ENCODE measurements around the gene IQCE. TPM values are rescaled to one million over a fixed set of nuclear protein-coding genes. Genes with fewer than 3 reads are reported as not detected.
A peak's percentile ranks its signal among the peaks of the same experiment; 100 is the strongest.

Gene IQCE
- polyA plus RNA-seq, 3 donors: 1.8 to 8.4 (median 3.0) TPM

DNA sequence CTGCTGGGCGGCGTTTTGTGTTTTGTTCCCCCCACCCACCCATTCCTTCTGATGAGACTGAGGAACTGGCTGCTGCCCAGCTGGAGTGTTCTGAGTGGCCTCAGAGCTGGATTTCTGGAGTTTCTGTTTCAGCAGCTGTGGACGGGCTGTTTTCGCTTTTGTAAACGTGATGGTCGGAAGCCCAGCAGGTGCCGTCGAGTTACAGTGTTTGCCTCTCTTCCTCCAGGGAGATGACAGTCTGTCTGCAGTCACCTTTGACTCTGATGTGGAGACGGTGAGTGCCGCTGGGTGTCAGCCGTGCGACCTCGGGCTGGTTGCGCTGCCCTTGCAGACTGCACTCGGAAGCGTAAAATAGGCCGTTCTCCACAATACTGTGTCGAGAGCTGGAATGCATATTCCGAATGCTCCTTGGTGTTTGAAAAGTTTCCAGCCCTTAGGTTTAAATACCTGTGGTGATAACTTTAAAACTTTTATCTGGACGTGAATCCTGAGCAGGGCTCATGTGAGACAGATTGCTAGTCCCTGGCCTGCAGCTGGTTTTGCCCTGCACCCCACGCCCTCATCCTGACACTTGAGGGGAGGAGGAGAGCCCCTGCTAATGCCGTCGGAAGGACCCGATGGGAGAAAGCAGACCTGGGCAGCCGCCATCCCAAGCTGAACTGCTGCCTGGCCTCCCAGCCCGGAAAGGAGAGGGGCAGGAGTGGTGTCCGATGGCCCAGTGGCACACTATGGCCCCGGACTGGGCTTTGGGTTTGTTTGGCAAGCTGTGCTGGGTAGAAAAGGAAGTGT is 8.3 kb downstream of the IQCE start:
- Histone ChIP-seq H3K4me1 (ENCODE audit: control insufficient read depth in 1 of 2, insufficient read depth in 2 of 2, low read length in 2 of 2) (peaks cover 8 to 9% of the 10 kb centered on the region in 2 donors), H3K4me3 (replicated peaks in 1 of 3; ENCODE audit: low read depth in 2 of 3, low read length in 3 of 3) (peak overlapping the region in 1 of 3 experiments; percentile 36), H3K27me3 (ENCODE audit: control insufficient read depth in 2 of 2, insufficient read depth in 2 of 2, low read length in 2 of 2) (no peaks in the 10 kb centered on the region), H2AFZ (ENCODE audit: insufficient read depth, low read depth, low read length, poor library complexity, severe bottlenecking) (no peak overlapping the region), H3K9me3 (replicated peaks in 1 of 2; ENCODE audit: control insufficient read depth in 1 of 2, insufficient read depth in 1 of 2, low read length in 2 of 2) (no peaks in the 10 kb centered on the region), H3K79me2 (ENCODE audit: insufficient read depth, low read length) (peaks cover 12% of the 10 kb centered on the region), H3K36me3 (replicated peaks in 1 of 2; ENCODE audit: control insufficient read depth in 1 of 2, insufficient read depth in 2 of 2, low read length in 2 of 2) (peaks cover 9 to 27% of the 10 kb centered on the region in 2 donors), H3K27ac (ENCODE audit: low read depth in 1 of 2, low read length in 2 of 2) (no peak overlapping the region), H4K20me1 (ENCODE audit: insufficient read depth, low read length) (peaks cover 4% of the 10 kb centered on the region), H3K9ac (ENCODE audit: insufficient read depth, low read length, poor library complexity, severe bottlenecking) (no peak overlapping the region), H3K4me2 (replicated peaks; ENCODE audit: extremely low read depth, low read length, poor library complexity, severe bottlenecking) (no peak overlapping the region)
- WGBS (ENCODE audit: insufficient coverage): 85% methylated on average over 25 of the region's 28 CpGs
- Mint-ChIP-seq H3K36me3 (peaks cover 43 to 55% of the 10 kb centered on the region in 2 donors), H3K27me3 (ENCODE audit: low read depth in 3 of 3) (peaks cover 0 to under 1% (median 0%) of the 10 kb centered on the region in 3 donors), H3K4me3 (no peak overlapping the region), H3K4me1 (peaks cover 11% of the 10 kb centered on the region), H3K27ac (no peak overlapping the region), H3K9me3 (no peaks in the 10 kb centered on the region)
- intact Hi-C loops (cut with micrococcal nuclease): loop anchor here in 1 of 2 donors (10.0 kb wide), 1 partner anchor 92 kb away; the partner anchor contains the start of gene GRIFIN
- no peak for DNase-seq
- TF ChIP-seq, protein P1, sequence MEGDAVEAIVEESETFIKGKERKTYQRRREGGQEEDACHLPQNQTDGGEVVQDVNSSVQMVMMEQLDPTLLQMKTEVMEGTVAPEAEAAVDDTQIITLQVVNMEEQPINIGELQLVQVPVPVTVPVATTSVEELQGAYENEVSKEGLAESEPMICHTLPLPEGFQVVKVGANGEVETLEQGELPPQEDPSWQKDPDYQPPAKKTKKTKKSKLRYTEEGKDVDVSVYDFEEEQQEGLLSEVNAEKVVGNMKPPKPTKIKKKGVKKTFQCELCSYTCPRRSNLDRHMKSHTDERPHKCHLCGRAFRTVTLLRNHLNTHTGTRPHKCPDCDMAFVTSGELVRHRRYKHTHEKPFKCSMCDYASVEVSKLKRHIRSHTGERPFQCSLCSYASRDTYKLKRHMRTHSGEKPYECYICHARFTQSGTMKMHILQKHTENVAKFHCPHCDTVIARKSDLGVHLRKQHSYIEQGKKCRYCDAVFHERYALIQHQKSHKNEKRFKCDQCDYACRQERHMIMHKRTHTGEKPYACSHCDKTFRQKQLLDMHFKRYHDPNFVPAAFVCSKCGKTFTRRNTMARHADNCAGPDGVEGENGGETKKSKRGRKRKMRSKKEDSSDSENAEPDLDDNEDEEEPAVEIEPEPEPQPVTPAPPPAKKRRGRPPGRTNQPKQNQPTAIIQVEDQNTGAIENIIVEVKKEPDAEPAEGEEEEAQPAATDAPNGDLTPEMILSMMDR (IDR thresholded peaks at IDR 0.05): no peak

- H3K9me3 Mint-ChIP-seq: no peaks in the 10 kb centered on the region
- H3K36me3 Mint-ChIP-seq: peaks cover 46 to 60% of the 10 kb centered on the region in 2 donors
- Histone ChIP-seq H4K20me1 (ENCODE audit: insufficient read depth, low read length) (peaks cover 4% of the 10 kb centered on the region), H3K36me3 (replicated peaks in 1 of 2; ENCODE audit: control insufficient read depth in 1 of 2, insufficient read depth in 2 of 2, low read length in 2 of 2) (peaks cover 16 to 34% of the 10 kb centered on the region in 2 donors), H3K9ac (ENCODE audit: insufficient read depth, low read length, poor library complexity, severe bottlenecking) (no peak overlapping the region), H3K27me3 (ENCODE audit: control insufficient read depth in 2 of 2, insufficient read depth in 2 of 2, low read length in 2 of 2) (no peaks in the 10 kb centered on the region), H3K27ac (ENCODE audit: low read depth in 1 of 2, low read length in 2 of 2) (no peak overlapping the region), H2AFZ (ENCODE audit: insufficient read depth, low read depth, low read length, poor library complexity, severe bottlenecking) (peak overlapping the region; percentile 17), H3K4me1 (ENCODE audit: control insufficient read depth in 1 of 2, insufficient read depth in 2 of 2, low read length in 2 of 2) (peaks cover 8 to 9% of the 10 kb centered on the region in 2 donors), H3K4me2 (replicated peaks; ENCODE audit: extremely low read depth, low read length, poor library complexity, severe bottlenecking) (peak overlapping the region; percentile 55), H3K4me3 (replicated peaks in 1 of 3; ENCODE audit: low read depth in 2 of 3, low read length in 3 of 3) (peak overlapping the region in 1 of 3 experiments; percentile 36), H3K9me3 (replicated peaks in 1 of 2; ENCODE audit: control insufficient read depth in 1 of 2, insufficient read depth in 1 of 2, low read length in 2 of 2) (no peaks in the 10 kb centered on the region), H3K79me2 (ENCODE audit: insufficient read depth, low read length) (peaks cover 7% of the 10 kb centered on the region)
- peak in 2 of 3 donors; percentile 27 to 38 for DNase-seq
- whole genome bisulfite sequencing (ENCODE audit: insufficient coverage): 13% methylated on average over 12 of the region's 16 CpGs
- H3K27me3 Mint-ChIP-seq (ENCODE audit: low read depth in 3 of 3): peaks cover 0 to 4% (median 0%) of the 10 kb centered on the region in 3 donors
- intact Hi-C loops (cut with micrococcal nuclease): loop anchor here in 1 of 2 donors (10.0 kb wide), 1 partner anchor 93 kb away; the partner anchor contains the start of gene GRIFIN
- peak overlapping the region in 1 of 2 donors; percentile 67 for H3K4me3 Mint-ChIP-seq
- no peak overlapping the region for H3K27ac Mint-ChIP-seq
- TF ChIP-seq, protein P1 (IDR thresholded peaks at IDR 0.05): peak; percentile 68
- H3K4me1 Mint-ChIP-seq: peaks cover 8% of the 10 kb centered on the region
These were observed 9.0 kb downstream of the IQCE start for GRCh38 chr7:2567679-2568278.

Measured in CD14-positive monocyte (primary cell).